ENCODE data around the gene NALCN. TPM values are rescaled to one million over a fixed set of nuclear protein-coding genes. Genes with fewer than 3 reads are reported as not detected.

Gene NALCN
- total RNA-seq, 1 donor from 2014 or later: 0.35 TPM

DNA sequence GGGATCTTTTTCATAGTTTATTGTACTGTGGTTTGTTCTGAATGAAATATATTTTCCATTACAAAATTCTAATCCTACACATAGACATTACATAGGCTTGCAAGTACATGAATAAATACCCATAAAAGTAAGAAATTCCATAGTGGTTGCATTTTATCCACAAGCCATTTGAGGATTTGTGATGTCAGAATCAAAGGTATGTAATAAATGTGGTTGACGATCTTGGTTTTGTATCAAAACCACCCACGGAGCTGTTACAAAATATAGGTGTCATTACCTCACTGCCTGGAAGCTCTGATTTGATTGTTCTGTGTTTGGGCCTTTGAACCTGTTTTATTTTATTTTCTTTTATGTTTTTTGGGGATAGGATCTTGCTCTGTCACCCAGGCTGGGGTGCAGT is 125.1 kb downstream of the NALCN start:
- H3K36me3 Mint-ChIP-seq (ENCODE audit: low read depth): no peaks in the 10 kb centered on the region
- peaks cover 2% of the 10 kb centered on the region for H3K9me3 Mint-ChIP-seq
- TF ChIP-seq, protein P1, sequence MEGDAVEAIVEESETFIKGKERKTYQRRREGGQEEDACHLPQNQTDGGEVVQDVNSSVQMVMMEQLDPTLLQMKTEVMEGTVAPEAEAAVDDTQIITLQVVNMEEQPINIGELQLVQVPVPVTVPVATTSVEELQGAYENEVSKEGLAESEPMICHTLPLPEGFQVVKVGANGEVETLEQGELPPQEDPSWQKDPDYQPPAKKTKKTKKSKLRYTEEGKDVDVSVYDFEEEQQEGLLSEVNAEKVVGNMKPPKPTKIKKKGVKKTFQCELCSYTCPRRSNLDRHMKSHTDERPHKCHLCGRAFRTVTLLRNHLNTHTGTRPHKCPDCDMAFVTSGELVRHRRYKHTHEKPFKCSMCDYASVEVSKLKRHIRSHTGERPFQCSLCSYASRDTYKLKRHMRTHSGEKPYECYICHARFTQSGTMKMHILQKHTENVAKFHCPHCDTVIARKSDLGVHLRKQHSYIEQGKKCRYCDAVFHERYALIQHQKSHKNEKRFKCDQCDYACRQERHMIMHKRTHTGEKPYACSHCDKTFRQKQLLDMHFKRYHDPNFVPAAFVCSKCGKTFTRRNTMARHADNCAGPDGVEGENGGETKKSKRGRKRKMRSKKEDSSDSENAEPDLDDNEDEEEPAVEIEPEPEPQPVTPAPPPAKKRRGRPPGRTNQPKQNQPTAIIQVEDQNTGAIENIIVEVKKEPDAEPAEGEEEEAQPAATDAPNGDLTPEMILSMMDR (conservative IDR thresholded peaks at IDR 0.05): no peak
- no peak overlapping the region for H3K27ac Mint-ChIP-seq (ENCODE audit: unreplicated experiment)
- no peaks in the 10 kb centered on the region for H3K27me3 Mint-ChIP-seq (ENCODE audit: low read depth)
- no peak overlapping the region for H3K4me3 Mint-ChIP-seq
- peaks cover 12% of the 10 kb centered on the region for H3K4me1 Mint-ChIP-seq
- no peak for DNase-seq (ENCODE audit: low read depth, low spot score)

DNA sequence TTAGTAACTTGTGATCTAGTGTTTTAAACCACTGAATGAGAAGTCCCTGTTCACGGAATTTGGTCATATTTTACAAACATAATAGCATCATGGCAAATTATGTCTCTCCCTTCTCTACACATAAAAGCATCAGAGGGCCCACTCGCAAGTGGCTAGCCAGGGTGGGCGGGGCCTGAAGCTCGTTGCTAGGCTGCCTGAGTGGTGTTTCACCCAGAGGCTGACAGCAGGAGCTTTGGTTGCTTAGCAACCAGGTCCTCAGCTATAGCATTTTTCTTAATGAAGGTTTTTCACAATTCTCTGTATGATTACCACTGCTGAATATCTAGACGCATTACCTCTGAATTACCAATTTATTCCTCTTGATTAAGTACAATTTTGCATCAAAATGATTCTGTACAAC is 126.5 kb downstream of the NALCN start:
- Mint-ChIP-seq H3K4me1 (peaks cover 17% of the 10 kb centered on the region), H3K36me3 (ENCODE audit: low read depth) (no peaks in the 10 kb centered on the region), H3K9me3 (peaks cover 2% of the 10 kb centered on the region), H3K27ac (ENCODE audit: unreplicated experiment) (no peak overlapping the region), H3K4me3 (no peak overlapping the region), H3K27me3 (ENCODE audit: low read depth) (no peaks in the 10 kb centered on the region)
- peak; percentile 64 for DNase-seq (ENCODE audit: low read depth, low spot score)
- TF ChIP-seq, protein P1 (conservative IDR thresholded peaks at IDR 0.05): no peak

DNA sequence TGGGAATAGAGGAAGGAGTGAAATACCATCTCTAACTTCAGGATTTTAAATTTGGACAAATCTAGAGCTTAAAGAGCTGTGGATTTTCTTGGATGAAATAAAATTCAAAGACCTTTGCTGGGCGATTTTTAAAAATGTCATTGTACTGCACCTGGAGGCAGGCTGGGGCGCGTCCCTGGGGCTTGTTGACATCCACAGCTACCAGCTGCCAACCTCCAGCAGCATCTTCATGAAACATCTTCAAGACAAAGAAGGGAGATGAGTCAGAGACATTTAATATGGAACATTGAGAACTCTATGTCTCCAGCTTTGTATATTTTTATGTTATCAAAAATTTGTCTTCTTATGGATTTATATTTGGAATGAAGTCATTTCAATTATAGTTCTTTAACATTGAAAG is 132.5 kb downstream of the NALCN start:
- no peak overlapping the region for H3K27ac Mint-ChIP-seq (ENCODE audit: unreplicated experiment)
- H3K9me3 Mint-ChIP-seq: no peaks in the 10 kb centered on the region
- no peak for DNase-seq (ENCODE audit: low read depth, low spot score)
- TF ChIP-seq, protein P1 (conservative IDR thresholded peaks at IDR 0.05): no peak
- no peaks in the 10 kb centered on the region for H3K36me3 Mint-ChIP-seq (ENCODE audit: low read depth)
- H3K4me1 Mint-ChIP-seq: peaks cover 8% of the 10 kb centered on the region
- H3K4me3 Mint-ChIP-seq: no peak overlapping the region
- no peaks in the 10 kb centered on the region for H3K27me3 Mint-ChIP-seq (ENCODE audit: low read depth)

DNA sequence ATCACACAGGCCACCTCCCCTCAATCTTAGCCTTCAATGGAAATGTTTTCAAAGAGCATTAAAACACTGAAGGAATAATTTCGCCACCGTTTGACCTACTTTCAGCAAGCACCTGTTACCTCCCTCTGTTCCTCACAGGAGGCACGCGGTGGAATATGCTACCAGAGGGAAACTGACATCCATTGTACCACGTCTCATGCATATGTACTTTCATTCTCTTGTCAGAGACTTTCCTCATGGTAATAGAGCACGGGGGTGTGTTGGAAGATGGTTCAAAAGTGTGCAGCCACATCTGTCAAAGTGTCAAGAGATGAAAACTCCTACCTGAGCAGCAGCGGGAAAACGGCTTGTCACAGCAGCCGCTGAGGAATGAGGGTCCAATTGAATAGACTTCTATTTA is 143.4 kb downstream of the NALCN start:
- Mint-ChIP-seq H3K27me3 (ENCODE audit: low read depth) (no peaks in the 10 kb centered on the region), H3K9me3 (no peaks in the 10 kb centered on the region), H3K27ac (ENCODE audit: unreplicated experiment) (no peak overlapping the region), H3K4me1 (no peaks in the 10 kb centered on the region), H3K36me3 (ENCODE audit: low read depth) (no peaks in the 10 kb centered on the region), H3K4me3 (no peak overlapping the region)
- DNase-seq (ENCODE audit: low read depth, low spot score): no peak
- TF ChIP-seq, protein P1 (conservative IDR thresholded peaks at IDR 0.05): no peak

DNA sequence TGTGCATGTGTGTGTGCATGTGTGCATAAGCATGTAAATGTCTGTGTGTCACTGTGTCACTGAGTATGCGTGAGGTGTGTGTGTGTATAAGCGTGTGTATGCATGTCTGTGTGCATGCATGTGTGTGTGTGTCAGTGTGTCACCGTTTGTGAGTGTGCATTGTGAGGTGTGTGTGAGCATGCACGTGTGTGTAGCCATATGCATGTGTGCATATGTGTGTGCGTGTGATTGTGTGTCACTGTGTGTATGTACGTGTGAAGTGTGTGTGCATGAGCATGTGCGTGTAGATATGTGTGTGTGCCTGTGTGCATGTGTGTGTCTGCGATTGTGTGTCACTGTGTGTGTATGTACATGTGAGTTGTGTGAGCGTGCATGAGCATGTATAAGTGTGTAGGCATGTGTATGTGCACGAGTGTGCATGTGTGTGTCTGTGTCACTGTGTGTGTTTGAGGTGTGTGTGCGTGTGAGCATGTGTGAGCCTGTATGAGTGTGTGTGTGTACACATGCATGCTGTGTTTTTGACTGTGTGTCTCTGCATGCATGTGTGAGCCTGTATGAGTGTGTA is 144.5 kb downstream of the NALCN start:
- no peaks in the 10 kb centered on the region for H3K27me3 Mint-ChIP-seq (ENCODE audit: low read depth)
- H3K4me1 Mint-ChIP-seq: no peaks in the 10 kb centered on the region
- no peaks in the 10 kb centered on the region for H3K9me3 Mint-ChIP-seq
- TF ChIP-seq, protein P1 (conservative IDR thresholded peaks at IDR 0.05): no peak
- DNase-seq (ENCODE audit: low read depth, low spot score): no peak
- no peaks in the 10 kb centered on the region for H3K36me3 Mint-ChIP-seq (ENCODE audit: low read depth)
- H3K4me3 Mint-ChIP-seq: no peak overlapping the region
- no peak overlapping the region for H3K27ac Mint-ChIP-seq (ENCODE audit: unreplicated experiment)

Data from neural crest cell (in vitro differentiated cells).